HG02943 (cell line): ENCODE results near the gene ZNF446.
A peak's percentile ranks its signal among the peaks of the same experiment; 100 is the strongest.

Experiments used
- ATAC-seq: cut with Tn5 transposase; IDR thresholded peaks from one replicate; pipeline ENCODE4 v1.9.1; 2021; ENCODE audit warnings: mild to moderate bottlenecking, low read depth, moderate library complexity; ENCODE audit not compliant: unreplicated experiment

The ZNF446 gene

DNA sequence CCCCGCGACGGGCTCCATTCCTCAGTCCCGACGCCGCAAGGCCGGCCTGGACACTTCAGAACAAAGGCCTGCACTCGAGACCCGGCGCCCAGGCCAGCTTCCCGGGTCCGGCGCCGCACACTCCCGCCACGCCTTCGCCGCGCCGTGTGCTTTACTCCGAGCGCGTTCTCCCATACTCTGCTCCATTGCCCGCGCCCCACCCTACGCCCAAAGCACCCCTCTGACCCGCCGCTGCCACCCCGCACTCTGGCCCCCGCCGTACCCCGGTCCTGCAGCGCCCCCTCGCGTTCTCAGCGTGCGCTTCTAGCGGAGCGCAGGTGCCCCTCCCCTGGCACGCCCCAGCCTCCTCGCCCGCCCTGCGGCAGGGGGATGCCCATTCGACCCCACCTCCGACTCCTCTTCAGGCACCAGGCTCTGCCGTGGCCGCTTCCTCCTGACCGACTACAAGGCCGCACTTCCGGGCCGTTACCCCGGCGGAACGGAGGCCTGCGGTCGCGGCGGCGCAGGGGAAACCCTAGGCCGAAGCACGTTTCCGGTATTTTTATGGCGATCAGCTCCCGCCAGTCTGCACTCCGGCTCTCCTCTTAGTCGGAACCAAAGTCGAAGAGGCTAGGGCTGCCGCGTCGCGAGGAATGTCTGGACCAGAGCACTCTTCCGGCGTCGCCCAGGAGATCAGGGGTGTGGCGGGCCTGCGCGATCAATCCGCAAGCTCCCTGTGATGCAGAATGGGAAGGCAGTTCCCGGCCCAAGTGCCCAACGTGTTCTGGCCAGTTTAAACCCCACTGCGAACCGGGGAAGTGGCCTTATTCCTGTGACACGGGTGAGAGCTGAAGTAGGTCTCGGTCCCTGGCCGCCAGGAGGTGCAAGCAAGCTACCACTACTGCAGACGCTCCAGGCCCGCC is 43.5 kb downstream of the ZNF446 start, which contains the start of gene ZBTB45:
ZBTB45 (minus strand) TSS at position 456 of the 902 bp plus-strand sequence. CDS start 2,137 bp downstream, outside the sequence.
- ATAC-seq: peak; percentile 84

DNA sequence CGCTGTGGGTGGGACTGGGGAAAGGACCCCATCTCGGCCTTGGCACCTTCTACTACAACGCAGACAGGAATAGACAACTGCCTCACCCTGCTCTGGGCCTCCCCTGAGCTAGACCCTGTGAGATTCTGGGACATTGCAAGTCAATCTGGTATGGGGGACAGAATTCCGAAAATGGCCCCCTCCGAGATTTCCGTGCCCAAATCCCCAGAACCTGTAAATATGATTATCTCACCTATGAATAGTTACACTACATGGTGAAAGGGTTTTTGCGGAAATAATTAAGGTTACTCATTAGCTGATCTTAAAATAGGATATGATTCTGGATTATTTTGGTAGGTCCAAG is 44.1 kb downstream of the ZNF446 start:
- no peak for ATAC-seq

DNA sequence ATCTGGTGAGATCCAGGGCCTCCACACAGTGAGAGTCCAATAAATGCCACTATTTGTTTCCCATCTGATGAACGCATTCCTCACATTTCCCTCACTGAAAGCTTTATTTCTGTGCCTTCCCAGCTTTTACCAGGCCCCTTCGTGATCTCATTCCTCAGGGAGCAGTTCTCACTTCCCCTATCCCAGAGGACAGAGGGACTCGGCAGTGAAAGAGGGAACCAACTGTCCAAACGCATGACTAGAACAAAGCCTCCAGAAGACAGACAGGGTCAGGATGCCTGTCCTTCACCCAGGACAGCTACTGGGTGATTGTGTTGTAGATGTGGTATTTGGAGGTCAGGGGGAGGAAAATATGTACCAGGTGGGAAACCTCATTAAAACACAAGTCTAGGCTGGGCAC is 45.5 kb downstream of the ZNF446 start:
- no peak for ATAC-seq

DNA sequence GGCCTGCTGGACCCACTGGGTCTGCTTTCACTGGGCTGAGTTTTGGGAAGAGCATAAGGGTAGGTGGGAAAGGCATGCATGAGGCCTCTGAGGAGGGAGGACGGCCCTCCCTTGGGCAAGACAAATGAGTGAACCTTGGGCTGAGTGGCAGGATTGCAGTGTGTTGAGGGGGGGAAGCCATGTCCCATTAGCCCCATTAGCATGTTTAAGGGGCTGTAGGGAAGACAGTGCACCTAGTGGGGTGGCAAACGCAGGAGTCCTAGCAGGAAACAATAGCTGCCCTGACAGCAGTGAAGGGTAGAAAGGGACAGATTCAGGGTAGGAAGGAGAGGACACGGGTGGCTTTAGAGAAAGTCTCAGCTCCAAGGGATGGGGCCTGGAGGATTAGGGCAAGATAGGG is 46.6 kb downstream of the ZNF446 start:
- no peak for ATAC-seq

DNA sequence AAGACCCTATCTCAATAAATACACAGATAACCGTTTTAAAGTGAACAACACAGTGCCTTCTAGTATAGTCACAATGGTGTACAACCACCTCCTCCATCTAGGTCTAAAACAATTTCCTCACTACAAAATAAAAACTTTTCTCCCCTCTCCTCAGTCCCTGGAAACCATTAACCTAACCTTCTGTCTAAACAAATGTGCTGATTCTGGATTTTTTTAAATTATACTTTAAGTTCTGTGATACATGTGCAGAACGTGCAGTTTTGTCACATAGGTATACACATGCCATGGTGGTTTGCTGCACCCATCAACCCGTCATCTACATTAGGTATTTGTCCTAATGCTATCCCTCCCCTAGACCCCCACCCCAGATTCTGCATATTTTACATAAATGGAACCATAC is 53.3 kb downstream of the ZNF446 start:
- ATAC-seq: no peak
